HT-29 (cell line): ENCODE results near the gene MTNR1A. TPM values are rescaled to one million over a fixed set of nuclear protein-coding genes. Genes with fewer than 3 reads are reported as not detected.
A peak's percentile ranks its signal among the peaks of the same experiment; 100 is the strongest.

Experiments
- DNase-seq: peaks from one replicate; pipeline ENCODE4 v3.0.0-alpha.2; 2015; ENCODE audit warnings: low spot score
- total RNA-seq: library from RNA; depleted of rRNA; stranded (reverse); fragments of >200 nt; shearing (Covaris generic); gene quantifications from 2 replicates; pipeline ENCODE4 v1.2.3, GENCODE V29; 2014; rRNA removed

The MTNR1A gene
- total RNA-seq = not detected in 2 replicates

GRCh38 chr4:186554914-186555827 is at the start of gene MTNR1A:
MTNR1A (minus strand) TSS chr4:186555567; CDS start chr4:186555365, 202 bp downstream.
- DNase-seq = peak; percentile 31

GRCh38 chr4:186604124-186604807 is 48.9 kb upstream of the MTNR1A start:
- no peak for DNase-seq

DNA sequence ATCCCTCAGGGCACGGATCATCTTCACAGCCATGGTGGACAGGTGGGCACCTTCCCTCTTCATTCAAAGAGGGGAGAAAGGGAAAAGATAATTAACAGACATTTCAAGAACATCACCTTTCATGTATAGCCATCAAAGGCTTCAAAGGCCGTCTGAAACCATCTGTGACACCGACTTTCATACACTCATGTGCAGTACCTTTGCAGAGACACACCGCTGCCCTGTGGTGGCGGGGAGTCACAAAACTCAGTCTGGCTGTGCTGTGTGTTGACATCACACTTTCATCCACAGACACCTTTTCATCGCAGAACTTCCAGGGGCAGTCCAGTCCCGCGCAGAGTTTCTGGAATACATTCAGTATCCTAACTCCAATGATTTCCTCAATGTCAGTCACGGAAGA is 47.6 kb upstream of the MTNR1A start:
- no peak for DNase-seq

DNA sequence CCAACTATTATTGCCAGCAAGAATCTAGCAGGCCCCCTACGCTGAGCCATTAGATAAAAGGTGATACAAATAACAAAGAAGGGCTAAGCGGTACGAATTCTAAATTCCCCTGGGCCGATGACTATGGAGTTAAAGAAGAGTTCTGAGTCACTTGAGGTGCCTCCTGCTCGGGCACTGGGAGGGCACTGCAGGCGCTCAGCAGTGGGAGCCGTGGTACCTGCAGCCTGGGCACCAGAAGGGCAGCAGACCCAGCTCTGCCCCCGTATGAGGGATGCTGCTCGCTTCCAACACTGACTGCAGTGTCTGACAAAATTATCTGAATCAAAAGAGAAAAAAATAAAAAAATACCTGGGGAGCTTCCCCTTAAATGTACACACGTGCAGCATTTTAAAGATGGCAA is 44.1 kb upstream of the MTNR1A start:
- DNase-seq = no peak

DNA sequence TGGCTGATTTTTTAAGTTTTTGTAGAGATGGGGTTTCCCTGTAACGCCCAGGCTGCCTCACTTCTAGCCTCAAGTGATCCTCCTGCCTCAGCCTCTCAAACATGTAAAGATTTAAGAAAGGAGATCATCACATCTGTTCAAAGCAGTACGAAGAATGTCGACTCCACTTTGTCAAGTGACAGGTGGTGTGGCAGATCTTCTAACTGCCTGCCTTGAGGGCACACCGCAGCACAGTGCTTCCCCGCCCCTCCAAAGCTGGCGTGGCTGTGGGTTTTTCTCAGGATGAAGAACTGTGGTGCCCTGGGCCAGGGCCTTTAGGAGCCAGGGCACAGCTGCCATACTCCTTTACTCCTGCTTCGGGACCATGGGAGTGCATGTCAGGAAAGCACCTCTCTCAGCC is 43.3 kb upstream of the MTNR1A start:
- DNase-seq = no peak

- no peak for DNase-seq
These were observed 41.6 kb upstream of the MTNR1A start for GRCh38 chr4:186596850-186597390.

DNA sequence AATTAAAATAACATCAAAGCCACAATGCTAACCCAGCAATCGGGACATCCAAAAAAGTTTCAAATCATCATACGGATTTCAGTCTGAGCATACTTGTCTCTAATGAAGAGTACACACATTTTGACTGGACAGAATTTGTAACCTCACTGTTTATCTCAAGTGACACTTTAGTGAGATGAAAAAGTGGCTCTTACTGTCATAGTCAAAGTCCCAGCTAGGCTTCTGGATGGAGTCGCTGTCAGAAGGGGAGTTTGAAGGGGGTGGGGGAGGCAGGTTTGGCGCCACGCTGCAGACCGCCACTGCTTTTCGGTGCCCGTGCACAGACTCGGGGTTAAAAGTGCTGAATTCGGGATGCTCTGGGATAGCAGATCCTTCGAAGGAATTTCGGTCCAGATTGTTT is 41.0 kb upstream of the MTNR1A start:
- no peak for DNase-seq

DNA sequence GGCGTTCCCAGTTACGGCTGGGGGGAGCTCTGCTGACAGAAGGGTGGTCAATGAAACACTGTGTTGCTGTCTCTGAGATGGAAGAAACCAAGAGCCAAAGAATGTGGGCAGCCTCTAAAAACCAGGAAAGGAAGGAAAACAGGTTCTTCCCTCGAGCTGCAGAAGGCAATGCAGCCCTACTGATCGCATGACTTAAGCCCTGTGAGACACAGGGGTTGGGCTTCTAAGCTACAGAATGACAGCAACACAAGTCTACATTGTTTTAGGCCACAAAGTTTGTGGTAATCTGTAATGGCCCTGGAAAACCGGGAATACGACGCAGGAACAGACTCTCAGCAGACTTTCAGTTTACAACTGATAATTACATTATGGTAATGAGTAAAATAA is 38.2 kb upstream of the MTNR1A start:
- DNase-seq = no peak

GRCh38 chr4:186592966-186593586 is 37.7 kb upstream of the MTNR1A start:
- DNase-seq = no peak

DNA sequence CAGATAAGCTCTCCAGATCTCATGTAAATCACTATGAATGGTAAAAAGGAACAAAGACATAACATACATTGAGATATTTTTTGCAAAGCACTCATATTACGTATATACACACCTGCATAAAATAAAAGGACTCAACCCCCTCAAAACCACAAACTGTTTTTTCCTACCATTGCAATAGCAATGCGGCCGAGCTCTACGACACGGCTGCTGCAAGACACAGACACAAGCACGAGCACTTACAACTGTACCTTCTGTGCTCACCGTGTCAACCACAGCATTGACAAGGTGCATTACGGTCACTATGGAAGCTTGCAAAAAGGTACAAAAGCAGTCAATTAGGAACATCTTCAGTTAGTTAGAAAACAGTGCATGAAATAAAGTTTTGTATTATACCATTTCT is 37.1 kb upstream of the MTNR1A start:
- DNase-seq = no peak

DNA sequence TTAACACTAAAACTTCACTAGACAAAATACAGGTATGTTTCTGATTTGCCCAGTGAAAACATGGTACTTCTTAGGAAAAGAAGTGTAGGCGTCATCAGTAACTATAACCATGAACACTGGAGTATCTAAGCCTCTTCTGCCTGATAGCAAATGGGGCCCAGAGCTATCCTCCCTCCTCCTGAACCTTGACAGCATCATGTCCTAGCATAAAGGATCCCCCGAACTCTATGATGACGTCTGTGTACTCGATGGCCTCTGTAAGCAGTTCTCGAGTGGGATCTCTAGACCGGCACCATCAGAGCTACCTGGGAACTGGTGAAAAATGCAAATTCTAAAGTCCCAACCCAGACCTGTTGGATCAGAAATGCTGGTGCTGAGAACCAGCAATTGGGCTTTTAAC is 36.3 kb upstream of the MTNR1A start:
- DNase-seq = no peak

- DNase-seq = no peak
These were observed 33.1 kb upstream of the MTNR1A start for GRCh38 chr4:186588503-186588902.

DNA sequence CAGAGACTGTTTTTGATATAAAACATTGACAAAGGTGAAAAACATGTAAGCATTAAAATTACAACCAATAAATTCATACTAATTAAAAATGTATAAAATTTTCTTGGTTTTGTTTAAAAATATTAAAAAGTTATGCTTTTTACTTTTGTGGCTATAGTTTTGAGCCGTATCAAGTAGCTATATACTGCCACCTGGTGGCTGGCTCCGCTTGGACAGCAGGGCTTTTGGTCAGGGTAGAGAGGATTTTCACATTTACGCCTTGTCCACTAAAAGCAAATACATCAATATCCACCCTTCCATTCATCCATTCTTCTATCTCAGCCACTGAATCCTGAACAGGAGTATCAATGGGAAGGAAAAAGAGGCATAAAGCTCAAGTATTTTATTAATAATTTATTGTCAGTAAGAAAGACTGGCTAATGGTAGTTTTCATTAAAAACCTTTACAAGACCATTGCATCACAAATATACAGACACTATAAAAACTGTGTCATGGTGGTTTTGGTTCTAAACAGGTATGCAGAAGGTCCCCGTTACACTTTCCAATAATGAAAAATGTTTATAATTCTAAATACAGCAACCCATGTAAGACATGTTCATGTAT is 32.1 kb upstream of the MTNR1A start:
- DNase-seq = peak; percentile 74

DNA sequence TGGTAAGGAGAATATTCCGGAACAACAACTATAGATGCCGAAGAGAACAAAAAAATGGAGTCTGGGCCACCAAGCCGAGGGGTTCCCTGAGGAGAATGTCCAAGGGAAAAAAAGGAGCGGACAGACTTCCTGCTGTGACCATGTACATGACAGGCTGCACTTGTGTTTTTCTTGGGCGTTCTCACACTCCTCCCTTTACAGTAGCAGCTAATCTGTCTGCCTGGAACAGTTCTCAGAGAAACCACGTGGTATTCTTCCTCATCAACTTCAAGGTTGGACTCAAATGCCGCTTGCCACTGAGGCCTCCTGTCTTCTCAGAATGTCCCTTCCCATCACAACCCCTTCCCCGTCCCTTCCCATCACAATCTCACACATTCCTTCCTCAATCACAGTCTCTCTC is 30.8 kb upstream of the MTNR1A start:
- no peak for DNase-seq

DNA sequence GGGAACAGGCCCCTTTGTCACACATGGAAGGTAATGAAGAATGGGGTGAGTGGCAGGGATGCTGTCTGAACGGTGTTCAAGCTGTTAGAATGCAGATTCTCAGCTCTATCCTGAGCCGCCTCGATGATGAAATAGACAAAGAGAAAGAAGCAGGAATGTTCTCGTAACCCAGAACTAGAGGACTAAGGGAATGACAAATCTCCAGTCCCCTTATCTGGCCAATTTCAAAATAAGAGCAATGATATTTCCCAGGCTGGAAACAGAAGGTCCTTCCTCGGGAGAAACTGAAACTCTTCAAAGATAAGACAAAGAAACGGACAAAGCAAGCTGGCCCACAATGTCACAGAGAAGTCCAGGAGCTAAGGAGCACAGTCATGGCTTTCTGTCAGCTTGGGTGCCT is 29.5 kb upstream of the MTNR1A start:
- no peak for DNase-seq

- no peak for DNase-seq
These were observed 26.1 kb upstream of the MTNR1A start for GRCh38 chr4:186581421-186581820.

DNA sequence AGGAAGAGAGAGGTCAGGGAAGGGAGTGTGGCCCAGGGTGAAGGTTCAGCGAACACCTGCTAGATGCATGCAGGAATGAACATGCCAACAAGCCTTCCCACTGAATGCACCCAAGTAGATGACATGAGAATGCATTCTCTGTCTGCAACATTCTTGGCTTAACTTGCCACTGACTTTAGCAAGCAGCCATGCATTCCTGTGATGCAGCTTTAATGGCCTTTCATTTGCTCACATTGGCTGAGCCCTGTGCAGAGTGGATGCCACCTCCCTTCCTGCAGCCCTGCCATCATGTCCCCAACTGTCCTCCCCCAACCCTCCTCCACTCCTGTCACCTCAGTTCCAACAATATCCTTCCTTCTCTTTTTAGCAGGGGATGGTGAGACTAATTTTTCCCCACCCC is 25.3 kb upstream of the MTNR1A start:
- no peak for DNase-seq

DNA sequence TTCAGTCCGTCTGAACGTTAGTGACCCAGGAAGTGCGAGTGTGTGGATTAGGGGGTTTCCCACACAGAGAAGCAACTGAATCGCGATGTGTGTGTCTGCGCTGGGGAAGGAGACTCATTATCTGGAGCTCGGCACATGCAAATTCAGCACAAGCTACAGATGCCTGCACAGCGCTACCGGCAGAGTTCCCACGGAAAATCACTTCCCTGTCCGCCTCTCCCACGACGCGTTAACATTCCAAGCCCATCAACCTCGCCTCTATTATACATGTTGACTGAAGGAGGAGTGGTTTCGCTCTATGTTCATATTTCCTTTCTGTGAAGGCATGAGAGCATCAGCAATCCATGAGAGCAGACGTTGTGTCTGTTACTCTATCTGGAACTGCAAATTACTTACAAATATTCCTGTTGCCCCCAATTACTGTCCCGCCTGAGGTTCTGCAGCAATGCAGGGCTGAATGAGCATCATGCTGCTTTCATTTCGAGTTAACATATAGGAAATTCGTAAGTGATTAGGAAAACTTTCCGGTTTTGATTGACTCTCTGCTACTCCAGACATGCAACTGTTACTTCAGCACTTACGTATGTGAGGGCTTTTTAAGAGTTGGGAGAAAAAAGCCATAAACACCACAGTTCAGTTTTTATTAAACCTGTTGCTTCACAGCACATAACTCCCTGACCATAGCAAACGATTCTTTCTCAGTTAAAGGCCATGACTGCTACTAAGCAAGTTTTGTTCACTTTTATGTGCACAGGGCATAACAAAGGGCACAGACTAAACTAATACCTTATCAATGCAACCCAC is 15.0 kb upstream of the MTNR1A start:
- peak; percentile 71 for DNase-seq

DNA sequence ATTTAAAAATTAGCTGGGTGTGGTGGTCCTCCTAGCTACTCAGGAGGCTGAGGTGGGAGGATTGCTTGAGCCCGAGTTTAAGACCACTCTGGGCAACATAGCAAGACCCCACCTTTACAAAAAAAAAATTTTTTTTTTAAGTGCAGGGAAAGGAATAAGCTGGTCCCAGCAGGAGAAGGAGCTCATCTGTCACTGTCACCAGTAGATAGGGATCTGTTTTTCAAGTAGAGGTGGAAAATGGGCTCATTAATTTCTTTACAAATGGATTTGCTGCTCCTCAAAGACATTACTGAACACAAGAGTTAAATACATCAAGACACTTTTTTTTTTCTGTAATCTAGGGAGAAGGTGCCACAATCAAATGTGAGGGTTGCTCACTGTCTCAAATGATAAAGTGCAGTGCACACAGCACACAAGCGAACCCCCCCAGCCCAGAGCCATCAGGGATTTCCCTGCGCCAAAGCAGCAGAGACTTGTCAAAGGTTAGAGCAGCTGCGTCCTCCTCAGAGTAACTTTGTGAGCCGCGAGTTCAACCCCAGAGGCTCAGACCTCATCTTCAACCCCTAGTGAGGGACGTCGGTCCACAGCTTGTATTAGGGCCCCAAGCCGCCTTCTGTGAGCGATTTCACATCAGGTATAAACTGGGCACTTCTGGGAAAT is 14.3 kb upstream of the MTNR1A start:
- peak; percentile 8 for DNase-seq

GRCh38 chr4:186566068-186566467 is 10.7 kb upstream of the MTNR1A start:
- DNase-seq = no peak
